GM12872 (cell line): Measurements from ENCODE around the gene RNF126.

Experiments
- CTCF ChIP-seq: IDR thresholded peaks from 3 replicates; pipeline ENCODE4 v1.5.1; 2011; ENCODE audit warnings: low read depth, mild to moderate bottlenecking, low read length, moderate library complexity; ENCODE audit not compliant: insufficient read depth

The RNF126 gene

GRCh38 chr19:616062-616700 lies 46.8 kb downstream of the RNF126 start:
- no peak for TF ChIP-seq CTCF

GRCh38 chr19:615619-616018 lies 47.4 kb downstream of the RNF126 start:
- TF ChIP-seq CTCF = no peak

- no peak for TF ChIP-seq CTCF
Measured at GRCh38 chr19:613732-614567, 49.1 kb downstream of the RNF126 start.

- TF ChIP-seq CTCF = no peak
Measured at GRCh38 chr19:612941-613340, 50.1 kb downstream of the RNF126 start.

- no peak for TF ChIP-seq CTCF
Measured at GRCh38 chr19:611481-611868, 51.5 kb downstream of the RNF126 start.

- no peak for TF ChIP-seq CTCF
Measured at GRCh38 chr19:610801-611480, 52.1 kb downstream of the RNF126 start.

GRCh38 chr19:610071-610800 lies 52.8 kb downstream of the RNF126 start:
- no peak for TF ChIP-seq CTCF
